BLaER1 treated with 17β-estradiol and CSF1 and Interleukin-3, amounts not matched to agents 10 nM and 100 nM (cell line): ENCODE measurements around the gene DCK.
"Not testable (repeated sequence)": the region's sequence is repeated elsewhere in the genome, so short reads cannot be mapped to it uniquely, and the experiment has no call there.

ENCODE experiments used
- H3K27ac ChIP-seq, 11 experiments: shearing (Covaris generic); formaldehyde crosslinking; 2 replicates each; pipeline ENCODE4 v1.8.1; 2022
- H3K27me3 ChIP-seq, 11 experiments: shearing (Covaris generic); formaldehyde crosslinking; 2 replicates each; pipeline ENCODE4 v1.8.1; 2022
- H3K36me3 ChIP-seq, 11 experiments: shearing (Covaris generic); formaldehyde crosslinking; 2 replicates each; pipeline ENCODE4 v1.8.1; 2022
- H3K4me1 ChIP-seq, 10 experiments: shearing (Covaris generic); formaldehyde crosslinking; 2 replicates each; pipeline ENCODE4 v1.8.1; 2022
- H3K4me2 ChIP-seq, 11 experiments: shearing (Covaris generic); formaldehyde crosslinking; 2 replicates each; pipeline ENCODE4 v1.8.1; 2022
- H3K4me3 ChIP-seq, 10 experiments: shearing (Covaris generic); formaldehyde crosslinking; 2 replicates each; pipeline ENCODE4 v1.8.1; 2022
- H3K9ac ChIP-seq, 11 experiments: shearing (Covaris generic); formaldehyde crosslinking; 2 replicates each; pipeline ENCODE4 v1.8.1; 2022
- H3K9me3 ChIP-seq, 11 experiments: shearing (Covaris generic); formaldehyde crosslinking; replicated peaks in 1 of 11; 2 replicates each; pipeline ENCODE4 v1.8.1; 2022
- H4K20me1 ChIP-seq, 11 experiments: shearing (Covaris generic); formaldehyde crosslinking; 2 replicates each; pipeline ENCODE4 v1.8.1; 2022
- Cebpa-rat ChIP-seq, 11 experiments: shearing (Covaris generic); IDR thresholded peaks; 2 replicates each; pipeline ENCODE4 v1.8.1; 2022

The DCK gene

GRCh38 chr4:71026086-71026485 lies 32.6 kb downstream of the DCK start:
- Histone ChIP-seq H3K36me3 (peaks cover 70 to 98% (median 90%) of the 10 kb centered on the region in 11 experiments), H3K4me3 (no peak overlapping the region), H3K27me3 (no peaks in the 10 kb centered on the region), H3K9ac (no peak overlapping the region), H3K9me3 (no peaks in the 10 kb centered on the region), H3K27ac (no peak overlapping the region), H3K4me2 (peak overlapping the region in 1 of 11 experiments; percentile 5; a peak in 1 of 22 replicates), H3K4me1 (peaks cover 0 to 5% (median 0%) of the 10 kb centered on the region in 10 experiments; a peak in 2 of 20 replicates), H4K20me1 (peaks cover 0 to 11% (median 0%) of the 10 kb centered on the region in 11 experiments; a peak in 5 of 22 replicates)
- no peak for TF ChIP-seq Cebpa-rat (IDR thresholded peaks at IDR 0.05)

- H3K36me3 ChIP-seq = peaks cover 79 to 98% (median 90%) of the 10 kb centered on the region in 11 experiments
Observed at GRCh38 chr4:71027611-71028010, 34.2 kb downstream of the DCK start.

GRCh38 chr4:71029504-71029903 lies 36.1 kb downstream of the DCK start:
- no peak overlapping the region for H3K9ac ChIP-seq
- H3K4me2 ChIP-seq = no peak overlapping the region
- no peak overlapping the region for H3K4me3 ChIP-seq
- no peaks in the 10 kb centered on the region for H3K9me3 ChIP-seq
- no peaks in the 10 kb centered on the region for H3K27me3 ChIP-seq
- H3K4me1 ChIP-seq = peaks cover 0 to 5% (median 0%) of the 10 kb centered on the region in 10 experiments; a peak in 2 of 20 replicates
- no peak overlapping the region for H3K27ac ChIP-seq
- peaks cover 0 to 4% (median 0%) of the 10 kb centered on the region in 11 experiments; a peak in 2 of 22 replicates for H4K20me1 ChIP-seq
- H3K36me3 ChIP-seq = peaks cover 78 to 98% (median 90%) of the 10 kb centered on the region in 11 experiments
- TF ChIP-seq Cebpa-rat (IDR thresholded peaks at IDR 0.05) = no peak

More at GRCh38 chr4:71027611-71028010, 34.2 kb downstream of the DCK start:
- H3K4me1 ChIP-seq = peaks cover 0 to 5% (median 0%) of the 10 kb centered on the region in 10 experiments; a peak in 2 of 20 replicates
- no peak overlapping the region for H3K27ac ChIP-seq
- no peak for TF ChIP-seq Cebpa-rat (IDR thresholded peaks at IDR 0.05)
- peaks cover 0 to 7% (median 0%) of the 10 kb centered on the region in 11 experiments; a peak in 3 of 22 replicates for H4K20me1 ChIP-seq
- no peaks in the 10 kb centered on the region for H3K27me3 ChIP-seq
- H3K9ac ChIP-seq = no peak overlapping the region
- no peak overlapping the region for H3K4me3 ChIP-seq
- H3K9me3 ChIP-seq = no peaks in the 10 kb centered on the region
- no peak overlapping the region for H3K4me2 ChIP-seq

- H3K27ac ChIP-seq, H3K4me2 ChIP-seq, H3K4me3 ChIP-seq, H3K9ac ChIP-seq, H3K27me3 ChIP-seq, H3K4me1 ChIP-seq, H3K9me3 ChIP-seq, H4K20me1 ChIP-seq: not testable (repeated sequence)
- H3K36me3 ChIP-seq = peaks cover 82 to 98% (median 93%) of the 10 kb centered on the region in 11 experiments
Observed at GRCh38 chr4:71032106-71032505, 38.7 kb downstream of the DCK start.

- no peaks in the 10 kb centered on the region for H3K27me3 ChIP-seq
- no peaks in the 10 kb centered on the region for H4K20me1 ChIP-seq
Observed at GRCh38 chr4:71045256-71045655, 51.8 kb downstream of the DCK start.

GRCh38 chr4:71049395-71049794 lies 55.9 kb downstream of the DCK start:
- TF ChIP-seq Cebpa-rat (IDR thresholded peaks at IDR 0.05) = no peak
- Histone ChIP-seq H3K4me3 (no peak overlapping the region), H3K9me3 (peaks cover 0 to 6% (median 0%) of the 10 kb centered on the region in 11 experiments; a peak in 2 of 22 replicates), H3K9ac (no peak overlapping the region), H3K4me1 (no peaks in the 10 kb centered on the region), H3K4me2 (no peak overlapping the region), H3K27me3 (no peaks in the 10 kb centered on the region), H3K36me3 (peaks cover 0 to 5% (median 0%) of the 10 kb centered on the region in 11 experiments; a peak in 3 of 22 replicates), H3K27ac (no peak overlapping the region), H4K20me1 (no peaks in the 10 kb centered on the region)

More at GRCh38 chr4:71045256-71045655, 51.8 kb downstream of the DCK start:
- no peak for TF ChIP-seq Cebpa-rat (IDR thresholded peaks at IDR 0.05)
- Histone ChIP-seq H3K27ac (no peak overlapping the region), H3K9me3 (peaks cover 5 to 22% (median 11%) of the 10 kb centered on the region in 11 experiments; a peak in 19 of 22 replicates), H3K9ac (no peak overlapping the region), H3K4me2 (no peak overlapping the region), H3K36me3 (peaks cover 16 to 41% (median 32%) of the 10 kb centered on the region in 11 experiments; a peak in 20 of 22 replicates), H3K4me3 (no peak overlapping the region), H3K4me1 (no peaks in the 10 kb centered on the region)

- no peak for TF ChIP-seq Cebpa-rat (IDR thresholded peaks at IDR 0.05)
- Histone ChIP-seq H3K36me3 (no peaks in the 10 kb centered on the region), H3K27me3 (no peaks in the 10 kb centered on the region), H3K9ac (no peak overlapping the region), H3K4me2 (no peak overlapping the region), H3K9me3 (peaks cover 0 to 6% (median 0%) of the 10 kb centered on the region in 11 experiments; a peak in 2 of 22 replicates), H3K4me1 (no peaks in the 10 kb centered on the region), H3K4me3 (no peak overlapping the region), H3K27ac (no peak overlapping the region), H4K20me1 (no peaks in the 10 kb centered on the region)
Observed at GRCh38 chr4:71050809-71051208, 57.4 kb downstream of the DCK start.

GRCh38 chr4:71052034-71052433 lies 58.6 kb downstream of the DCK start:
- Histone ChIP-seq H4K20me1 (no peaks in the 10 kb centered on the region), H3K4me1 (no peaks in the 10 kb centered on the region)

GRCh38 chr4:71052716-71053115 lies 59.3 kb downstream of the DCK start:
- no peak overlapping the region for H3K27ac ChIP-seq

More at GRCh38 chr4:71052034-71052433, 58.6 kb downstream of the DCK start:
- Histone ChIP-seq H3K36me3 (no peaks in the 10 kb centered on the region), H3K27me3 (no peaks in the 10 kb centered on the region), H3K9ac (no peak overlapping the region), H3K4me2 (no peak overlapping the region), H3K4me3 (no peak overlapping the region), H3K27ac (no peak overlapping the region), H3K9me3 (peaks cover 0 to 6% (median 0%) of the 10 kb centered on the region in 11 experiments; a peak in 2 of 22 replicates)
- TF ChIP-seq Cebpa-rat (IDR thresholded peaks at IDR 0.05) = no peak

GRCh38 chr4:71053613-71054012 lies 60.2 kb downstream of the DCK start:
- H3K9me3 ChIP-seq, H3K4me1 ChIP-seq, H3K4me2 ChIP-seq, H3K9ac ChIP-seq, H3K27ac ChIP-seq, H4K20me1 ChIP-seq, H3K27me3 ChIP-seq, H3K4me3 ChIP-seq, H3K36me3 ChIP-seq: not testable (repeated sequence)

More at GRCh38 chr4:71052716-71053115, 59.3 kb downstream of the DCK start:
- peaks cover 0 to 6% (median 0%) of the 10 kb centered on the region in 11 experiments; a peak in 2 of 22 replicates for H3K9me3 ChIP-seq
- H3K4me1 ChIP-seq = no peaks in the 10 kb centered on the region
- no peak overlapping the region for H3K4me2 ChIP-seq
- H3K36me3 ChIP-seq = no peaks in the 10 kb centered on the region
- no peak overlapping the region for H3K4me3 ChIP-seq
- H3K27me3 ChIP-seq = no peaks in the 10 kb centered on the region
- TF ChIP-seq Cebpa-rat (IDR thresholded peaks at IDR 0.05) = no peak
- no peaks in the 10 kb centered on the region for H4K20me1 ChIP-seq
- H3K9ac ChIP-seq = no peak overlapping the region

GRCh38 chr4:71059573-71059972 lies 66.1 kb downstream of the DCK start:
- H3K9me3 ChIP-seq, H3K9ac ChIP-seq, H3K4me3 ChIP-seq, H3K36me3 ChIP-seq, H3K27ac ChIP-seq, H3K4me1 ChIP-seq, H3K27me3 ChIP-seq, H4K20me1 ChIP-seq, H3K4me2 ChIP-seq: not testable (repeated sequence)
